ENCODE results near the gene CLASP1.

The CLASP1 gene

GRCh38 chr2:121608967-121609366, 40.3 kb downstream of the CLASP1 start:
- no peak for TF ChIP-seq CTCF (IDR thresholded peaks at IDR 0.05; ENCODE audit: extremely low read depth, insufficient read depth, missing control alignments)
- DNase-seq (ENCODE audit: low spot score) = no peak
- in situ Hi-C loops (cut with MboI; ENCODE audit: low pct_unique_long_range_greater_than_20kb, low sequenced_read_pairs, unreplicated experiment) = no loop called here

GRCh38 chr2:121608367-121608766, 40.9 kb downstream of the CLASP1 start:
- DNase-seq (ENCODE audit: low spot score) = no peak
- TF ChIP-seq CTCF (IDR thresholded peaks at IDR 0.05; ENCODE audit: extremely low read depth, insufficient read depth, missing control alignments) = no peak
- in situ Hi-C loops (cut with MboI; ENCODE audit: low pct_unique_long_range_greater_than_20kb, low sequenced_read_pairs, unreplicated experiment) = no loop called here

GRCh38 chr2:121605820-121606733, 43.2 kb downstream of the CLASP1 start:
- in situ Hi-C loops (cut with MboI; ENCODE audit: low pct_unique_long_range_greater_than_20kb, low sequenced_read_pairs, unreplicated experiment) = no loop called here
- TF ChIP-seq CTCF (IDR thresholded peaks at IDR 0.05; ENCODE audit: extremely low read depth, insufficient read depth, missing control alignments) = no peak
- no peak for DNase-seq (ENCODE audit: low spot score)

GRCh38 chr2:121603185-121603584, 46.1 kb downstream of the CLASP1 start:
- in situ Hi-C loops (cut with MboI; ENCODE audit: low pct_unique_long_range_greater_than_20kb, low sequenced_read_pairs, unreplicated experiment) = no loop called here
- no peak for DNase-seq (ENCODE audit: low spot score)

GRCh38 chr2:121599963-121600651, 49.2 kb downstream of the CLASP1 start:
- in situ Hi-C loops (cut with MboI; ENCODE audit: low pct_unique_long_range_greater_than_20kb, low sequenced_read_pairs, unreplicated experiment) = no loop called here
- peak; percentile 61 for DNase-seq (ENCODE audit: low spot score)
- no peak for TF ChIP-seq CTCF (IDR thresholded peaks at IDR 0.05; ENCODE audit: extremely low read depth, insufficient read depth, missing control alignments)

More at GRCh38 chr2:121603185-121603584, 46.1 kb downstream of the CLASP1 start:
- no peak for TF ChIP-seq CTCF (IDR thresholded peaks at IDR 0.05; ENCODE audit: extremely low read depth, insufficient read depth, missing control alignments)

GRCh38 chr2:121598087-121598486, 51.2 kb downstream of the CLASP1 start:
- in situ Hi-C loops (cut with MboI; ENCODE audit: low pct_unique_long_range_greater_than_20kb, low sequenced_read_pairs, unreplicated experiment) = no loop called here
- no peak for DNase-seq (ENCODE audit: low spot score)
- TF ChIP-seq CTCF (IDR thresholded peaks at IDR 0.05; ENCODE audit: extremely low read depth, insufficient read depth, missing control alignments) = no peak
